IMR-90 (cell line): ENCODE data around the gene TRAF1. TPM values are rescaled to one million over a fixed set of nuclear protein-coding genes. Genes with fewer than 3 reads are reported as not detected.

Experiments
- ATAC-seq: fragments of 200-7000 bp; cut with Tn5 transposase; 2 replicates; pipeline ENCODE4 v1.9.1; 2020; ENCODE audit warnings: low read depth, mild to moderate bottlenecking, moderate library complexity
- BruUV-seq: library from RNA; stranded (reverse); fragments of 400-500 nt; replicated peaks from 2 replicates; lab custom pipeline; 2021; lab: Mats Ljungman, UMichigan
- CTCF ChIA-PET: fragments of 300-600 bp; formaldehyde crosslinking; extraction: SDS; loops from one replicate; lab custom pipeline; 2021; ENCODE audit warnings: antibody characterized with exemption; lab: Yijun Ruan, JAX
- POLR2A ChIA-PET: fragments of 300-600 bp; sonication (Branson Sonifier 250); formaldehyde crosslinking; loops from one replicate; lab custom pipeline; 2022; ENCODE audit warnings: antibody characterized with exemption; ENCODE audit not compliant: unreplicated experiment; lab: Charles Lee
- DNase-seq: peaks from one replicate; pipeline ENCODE4 v3.0.0; 2013
- H2AFZ ChIP-seq: replicated peaks from 2 replicates; pipeline ENCODE3; 2013; ENCODE audit warnings: low read length, mild to moderate bottlenecking; ENCODE audit not compliant: poor library complexity
- H2AK5ac ChIP-seq: 2 replicates; pipeline ENCODE4 v1.6.1; 2013; ENCODE audit warnings: low read depth, low read length, inconsistent platforms
- H2AK9ac ChIP-seq: replicated peaks from 2 replicates; pipeline ENCODE3; 2013; ENCODE audit warnings: mild to moderate bottlenecking, low read depth, low read length, moderate library complexity; ENCODE audit not compliant: poor library complexity
- H2BK120ac ChIP-seq: 2 replicates; pipeline ENCODE4 v1.6.1; 2013; ENCODE audit warnings: low read depth, low read length, inconsistent platforms
- H2BK15ac ChIP-seq: 3 replicates; pipeline ENCODE4 v1.6.1; 2013; ENCODE audit warnings: low read depth, low read length, inconsistent platforms
- H2BK20ac ChIP-seq: 2 replicates; pipeline ENCODE4 v1.6.1; 2013; ENCODE audit warnings: low read depth, mild to moderate bottlenecking, inconsistent platforms, low read length, moderate library complexity
- H2BK5ac ChIP-seq: 2 replicates; pipeline ENCODE4 v1.6.1; 2013; ENCODE audit warnings: mild to moderate bottlenecking, low read depth, low read length, inconsistent platforms; ENCODE audit not compliant: poor library complexity, severe bottlenecking
- H3K14ac ChIP-seq: replicated peaks from 2 replicates; pipeline ENCODE4 v1.6.1; 2013; ENCODE audit warnings: low read depth, low read length, inconsistent platforms
- H3K18ac ChIP-seq: 2 replicates; pipeline ENCODE4 v1.6.1; 2013; ENCODE audit warnings: low read depth, low read length, control low read depth
- H3K23ac ChIP-seq: 2 replicates; pipeline ENCODE4 v1.6.1; 2013; ENCODE audit warnings: low read depth, low read length, inconsistent platforms
- H3K27ac ChIP-seq: 2 replicates; pipeline ENCODE4 v1.5.1; 2013; ENCODE audit warnings: mild to moderate bottlenecking, control low read depth, low read length; ENCODE audit not compliant: insufficient read depth
- H3K27me3 ChIP-seq: 2 replicates; pipeline ENCODE4 v1.6.1; 2013; ENCODE audit warnings: low read length; ENCODE audit not compliant: control insufficient read depth, insufficient read depth
- H3K36me3 ChIP-seq: 2 replicates; pipeline ENCODE4 v1.6.1; 2013; ENCODE audit warnings: low read length, mixed read lengths; ENCODE audit not compliant: control insufficient read depth, insufficient read depth
- H3K4ac ChIP-seq: 2 replicates; pipeline ENCODE4 v1.6.1; 2013; ENCODE audit warnings: low read depth, low read length, inconsistent platforms
- H3K4me1 ChIP-seq: 2 replicates; pipeline ENCODE4 v1.6.1; 2013; ENCODE audit warnings: low read length, mixed read lengths; ENCODE audit not compliant: control insufficient read depth, insufficient read depth
- H3K4me2 ChIP-seq: 2 replicates; pipeline ENCODE4 v1.6.1; 2013; ENCODE audit warnings: low read depth, mild to moderate bottlenecking, control low read depth, low read length, moderate library complexity
- H3K4me3 ChIP-seq: 2 replicates; pipeline ENCODE4 v1.5.1; 2013; ENCODE audit warnings: low read depth, mild to moderate bottlenecking, control low read depth, low read length, moderate library complexity; ENCODE audit not compliant: insufficient read depth
- H3K56ac ChIP-seq: 2 replicates; pipeline ENCODE4 v1.6.1; 2013; ENCODE audit warnings: low read length, inconsistent platforms; ENCODE audit not compliant: insufficient read depth; ENCODE audit errors: extremely low read depth
- H3K79me1 ChIP-seq, 2 experiments: 2 replicates each; pipeline ENCODE4 v1.6.1; 2013; ENCODE audit warnings: low read length in 2 of 2, inconsistent platforms in 1 of 2, low read depth in 1 of 2
- H3K9ac ChIP-seq: 2 replicates; pipeline ENCODE4 v1.6.1; 2013; ENCODE audit warnings: low read depth, low read length, control low read depth
- H3K9me1 ChIP-seq: 2 replicates; pipeline ENCODE4 v1.6.1; 2013; ENCODE audit warnings: low read length, inconsistent platforms; ENCODE audit not compliant: insufficient read depth
- H3K9me3 ChIP-seq: 2 replicates; pipeline ENCODE4 v1.6.1; 2013; ENCODE audit warnings: low read length; ENCODE audit not compliant: control insufficient read depth, insufficient read depth
- H4K20me1 ChIP-seq: 2 replicates; pipeline ENCODE4 v1.6.1; 2013; ENCODE audit warnings: low read length, inconsistent platforms; ENCODE audit not compliant: insufficient read depth
- H4K5ac ChIP-seq: 2 replicates; pipeline ENCODE4 v1.6.1; 2013; ENCODE audit warnings: mild to moderate bottlenecking, low read depth, low read length, control low read depth
- H4K8ac ChIP-seq, 2 experiments: 2 replicates each; pipeline ENCODE4 v1.6.1; 2013; ENCODE audit warnings: low read depth in 2 of 2, low read length in 2 of 2, control low read depth in 1 of 2, inconsistent platforms in 1 of 2
- H4K91ac ChIP-seq: 2 replicates; pipeline ENCODE4 v1.6.1; 2013; ENCODE audit warnings: low read depth, low read length, inconsistent platforms; ENCODE audit not compliant: insufficient read depth
- BHLHE40 ChIP-seq: fragments of 150-350 bp; IDR thresholded peaks from 2 replicates; pipeline ENCODE4 v1.6.1; 2016; ENCODE audit warnings: mild to moderate bottlenecking, low read depth, low read length
- CEBPB ChIP-seq: IDR thresholded peaks from 2 replicates; pipeline ENCODE4 v1.6.1; 2012; ENCODE audit warnings: low read depth, low read length, improper control_type of control experiment
- CHD1 ChIP-seq: IDR thresholded peaks from 2 replicates; pipeline ENCODE4 v1.6.1; 2012; ENCODE audit warnings: low read depth, low read length, improper control_type of control experiment
- CTCF ChIP-seq: conservative IDR thresholded peaks from 2 replicates; pipeline ENCODE4 v1.5.1; 2012; ENCODE audit warnings: mild to moderate bottlenecking, low read depth, low read length, improper control_type of control experiment
- ELK1 ChIP-seq: fragments of 150-350 bp; IDR thresholded peaks from 2 replicates; pipeline ENCODE4 v1.6.1; 2016; ENCODE audit warnings: low read depth, mild to moderate bottlenecking, low read length, moderate library complexity, borderline replicate concordance
- FOS ChIP-seq: fragments of 150-350 bp; IDR thresholded peaks from 2 replicates; pipeline ENCODE4 v1.6.1; 2016; ENCODE audit warnings: low read depth, low read length
- MAFK ChIP-seq: IDR thresholded peaks from 2 replicates; pipeline ENCODE4 v1.6.1; 2012; ENCODE audit warnings: low read depth, low read length, improper control_type of control experiment
- MAZ ChIP-seq: IDR thresholded peaks from 2 replicates; pipeline ENCODE4 v1.6.1; 2012; ENCODE audit warnings: low read depth, mild to moderate bottlenecking, low read length, improper control_type of control experiment, moderate library complexity, borderline replicate concordance
- MXI1 ChIP-seq: IDR thresholded peaks from 2 replicates; pipeline ENCODE4 v1.6.1; 2012; ENCODE audit warnings: low read depth, mild to moderate bottlenecking, low read length, moderate library complexity, borderline replicate concordance
- NFE2L2 ChIP-seq: fragments of 150-350 bp; IDR thresholded peaks from 2 replicates; pipeline ENCODE4 v1.6.1; 2016; ENCODE audit warnings: low read depth, mild to moderate bottlenecking, low read length
- POLR2A ChIP-seq: IDR thresholded peaks from 2 replicates; pipeline ENCODE4 v1.6.1; 2012; ENCODE audit warnings: mild to moderate bottlenecking, low read depth, low read length
- RAD21 ChIP-seq: IDR thresholded peaks from 2 replicates; pipeline ENCODE4 v1.6.1; 2012; ENCODE audit warnings: low read length, improper control_type of control experiment
- RCOR1 ChIP-seq: IDR thresholded peaks from 2 replicates; pipeline ENCODE4 v1.6.1; 2012; ENCODE audit warnings: mild to moderate bottlenecking, low read length, improper control_type of control experiment; ENCODE audit not compliant: insufficient replicate concordance
- RFX5 ChIP-seq: IDR thresholded peaks from 2 replicates; pipeline ENCODE4 v1.8.0; 2012; ENCODE audit warnings: low read depth, mild to moderate bottlenecking, low read length, moderate library complexity
- SMC3 ChIP-seq: fragments of 150-350 bp; IDR thresholded peaks from 2 replicates; pipeline ENCODE4 v1.6.1; 2016; ENCODE audit warnings: low read depth, mild to moderate bottlenecking, antibody characterized with exemption, low read length, moderate library complexity
- USF2 ChIP-seq: fragments of 150-350 bp; IDR thresholded peaks from 2 replicates; pipeline ENCODE4 v1.6.1; 2017; ENCODE audit warnings: mild to moderate bottlenecking, antibody characterized with exemption, low read length, low read depth
- WGBS, 2 experiments: methylation state at CpG; one replicate each; pipeline versions ENCODE4 v1.1.5 to v1.1.7; 2013; ENCODE audit warnings: missing lambda C conversion rate in 2 of 2; ENCODE audit not compliant: insufficient read length in 1 of 2; ENCODE audit errors: extremely low coverage in 2 of 2; 5-methylcytosine and 5-hydroxymethylcytosine counted together
- dilution Hi-C: fragments of 300-500 bp; cut with HindIII; formaldehyde crosslinking; loops from one replicate; pipeline ENCODE4 v1.14.3; 2018; ENCODE audit warnings: low sequenced_read_pairs; ENCODE audit not compliant: unreplicated experiment
- in situ Hi-C: fragments of 300-500 bp; cut with MboI; formaldehyde crosslinking; loops from 3 replicates; pipeline ENCODE4 v1.14.3; 2019; ENCODE audit warnings: low sequenced_read_pairs, inconsistent platforms, mixed read lengths
- intact Hi-C: fragments of 100-400 bp; cut with micrococcal nuclease; formaldehyde crosslinking; loops from 2 replicates; pipeline ENCODE4 v1.10.0; 2022
- polyA plus RNA-seq, 3 experiments: library from polyadenylated mRNA; depleted of rRNA; stranded (reverse); fragments of >200 nt; gene quantifications; 2 replicates each; pipeline ENCODE4 v1.2.3, GENCODE V29; 2012; ENCODE audit warnings: low replicate concordance in 1 of 3
- total RNA-seq: library from RNA; depleted of rRNA; stranded (reverse); fragments of >200 nt; gene quantifications from 2 replicates; pipeline ENCODE4 v1.2.3, GENCODE V29; 2012

The TRAF1 gene
- total and polyA plus RNA-seq, 2 of the 4 experiments (the other 2 are of a cell fraction), result 3.9 to 4.1 TPM

GRCh38 chr9:120875643-120875953 is 51.0 kb downstream of the TRAF1 start:
- WGBS, 2 experiments, result 67% methylated on average over 1 of the region's 7 CpGs; no CpG with 5 or more reads in 1 of the 2 experiments
- peaks cover 19 to 45% of the 10 kb centered on the region in 2 experiments for H3K79me1 ChIP-seq
- H4K20me1 ChIP-seq, result no peaks in the 10 kb centered on the region
- H2AK5ac ChIP-seq, result peak overlapping the region; percentile 99
- peak overlapping the region; percentile 80 for H3K4me2 ChIP-seq
- H3K4ac ChIP-seq, result peak overlapping the region; percentile 99
- peak overlapping the region; percentile 54 for H3K9ac ChIP-seq
- H3K36me3 ChIP-seq, result peaks cover 14% of the 10 kb centered on the region
- H3K9me3 ChIP-seq, result no peaks in the 10 kb centered on the region
- H2AFZ ChIP-seq, result peak overlapping the region; percentile 88
- peak overlapping the region; percentile 28; the same call in 1 of the 2 replicates for H3K18ac ChIP-seq
- in situ Hi-C loops, result no loop called here
- H2BK120ac ChIP-seq, result peak overlapping the region; percentile 86
- no TSS peak for BruUV-seq
- H4K8ac ChIP-seq, result peak overlapping the region; percentile 77 to 96
- ATAC-seq (no peak), DNase-seq (no peak)
- H3K56ac ChIP-seq, result peak overlapping the region; percentile 92
- peak overlapping the region; percentile 94 for H4K91ac ChIP-seq
- intact Hi-C loops, result loop anchor here (5.0 kb wide), 1 partner anchor 197 kb away; the partner anchor contains the start of gene CNTRL
- CTCF ChIA-PET, result no interaction called here
- no peaks in the 10 kb centered on the region for H3K27me3 ChIP-seq
- H2BK20ac ChIP-seq, result no peak overlapping the region
- TF ChIP-seq POLR2A, result no peak
- no peak for TF ChIP-seq MAZ
- no peak for TF ChIP-seq ELK1
- TF ChIP-seq SMC3, result no peak
- no peak for TF ChIP-seq RFX5
- TF ChIP-seq CHD1, result no peak
- TF ChIP-seq MXI1, result no peak
- TF ChIP-seq RAD21, result no peak
- TF ChIP-seq RCOR1, result no peak
- no peak for TF ChIP-seq CEBPB
- TF ChIP-seq CTCF, result no peak
- no peak for TF ChIP-seq NFE2L2
- TF ChIP-seq USF2, result no peak
- TF ChIP-seq FOS, result no peak
- no peak for TF ChIP-seq MAFK
- TF ChIP-seq BHLHE40, result no peak
- H2BK15ac ChIP-seq, result peak overlapping the region; percentile 53; the same call in 1 of the 3 replicates
- peak overlapping the region; percentile 98 for H3K23ac ChIP-seq
- H2AK9ac ChIP-seq, result peak overlapping the region; percentile 99
- H3K4me1 ChIP-seq, result peaks cover 15% of the 10 kb centered on the region
- peaks cover 25% of the 10 kb centered on the region; the same call in 1 of the 2 replicates for H3K9me1 ChIP-seq
- H3K4me3 ChIP-seq, result peak overlapping the region; percentile 59
- dilution Hi-C loops, result no loop called here
- peak overlapping the region; percentile 89 for H2BK5ac ChIP-seq
- POLR2A ChIA-PET, result no interaction called here
- peak overlapping the region; percentile 58 for H4K5ac ChIP-seq
- H3K14ac ChIP-seq, result peak overlapping the region; percentile 98
- H3K27ac ChIP-seq, result peak overlapping the region; percentile 59
